Measurements from ENCODE around the gene ARID1A.

Gene ARID1A

GRCh38 chr1:26782521-26783212 is 86.9 kb downstream of the ARID1A start:
- DNase-seq (ENCODE audit: low read depth) = no peak
- H3K4me3 ChIP-seq (ENCODE audit: low read depth, low read length) = no peak overlapping the region
- TF ChIP-seq MYC (IDR thresholded peaks at IDR 0.05; ENCODE audit: low read depth, low read length) (no peak), MAX (IDR thresholded peaks at IDR 0.05; ENCODE audit: low read depth, low read length) (no peak), POLR2A (IDR thresholded peaks at IDR 0.05; ENCODE audit: extremely low read depth, insufficient read length) (no peak), CTCF (IDR thresholded peaks at IDR 0.05; ENCODE audit: low read depth, low read length) (no peak)

GRCh38 chr1:26783646-26784022 is 87.8 kb downstream of the ARID1A start:
- TF ChIP-seq MAX (IDR thresholded peaks at IDR 0.05; ENCODE audit: low read depth, low read length) (no peak), CTCF (IDR thresholded peaks at IDR 0.05; ENCODE audit: low read depth, low read length) (no peak), MYC (IDR thresholded peaks at IDR 0.05; ENCODE audit: low read depth, low read length) (no peak), POLR2A (IDR thresholded peaks at IDR 0.05; ENCODE audit: extremely low read depth, insufficient read length) (no peak)

GRCh38 chr1:26784023-26784871 is 88.4 kb downstream of the ARID1A start:
- peak; percentile 67 for DNase-seq (ENCODE audit: low read depth)
- TF ChIP-seq MYC (IDR thresholded peaks at IDR 0.05; ENCODE audit: low read depth, low read length) = no peak
- no peak for TF ChIP-seq POLR2A (IDR thresholded peaks at IDR 0.05; ENCODE audit: extremely low read depth, insufficient read length)
- no peak for TF ChIP-seq CTCF (IDR thresholded peaks at IDR 0.05; ENCODE audit: low read depth, low read length)
- no peak for TF ChIP-seq MAX (IDR thresholded peaks at IDR 0.05; ENCODE audit: low read depth, low read length)
- H3K4me3 ChIP-seq (ENCODE audit: low read depth, low read length) = no peak overlapping the region

More at GRCh38 chr1:26783646-26784022, 87.8 kb downstream of the ARID1A start:
- H3K4me3 ChIP-seq (ENCODE audit: low read depth, low read length) = no peak overlapping the region
- no peak for DNase-seq (ENCODE audit: low read depth)

- DNase-seq (ENCODE audit: low read depth) = no peak
These were observed 89.1 kb downstream of the ARID1A start for GRCh38 chr1:26784886-26785285.

More at GRCh38 chr1:26784886-26785285, 89.1 kb downstream of the ARID1A start:
- H3K4me3 ChIP-seq (ENCODE audit: low read depth, low read length) = no peak overlapping the region
- TF ChIP-seq POLR2A (IDR thresholded peaks at IDR 0.05; ENCODE audit: extremely low read depth, insufficient read length) (no peak), MAX (IDR thresholded peaks at IDR 0.05; ENCODE audit: low read depth, low read length) (no peak), CTCF (IDR thresholded peaks at IDR 0.05; ENCODE audit: low read depth, low read length) (no peak), MYC (IDR thresholded peaks at IDR 0.05; ENCODE audit: low read depth, low read length) (no peak)
